ENCODE measurements around the gene PCDH1.

Gene PCDH1

DNA sequence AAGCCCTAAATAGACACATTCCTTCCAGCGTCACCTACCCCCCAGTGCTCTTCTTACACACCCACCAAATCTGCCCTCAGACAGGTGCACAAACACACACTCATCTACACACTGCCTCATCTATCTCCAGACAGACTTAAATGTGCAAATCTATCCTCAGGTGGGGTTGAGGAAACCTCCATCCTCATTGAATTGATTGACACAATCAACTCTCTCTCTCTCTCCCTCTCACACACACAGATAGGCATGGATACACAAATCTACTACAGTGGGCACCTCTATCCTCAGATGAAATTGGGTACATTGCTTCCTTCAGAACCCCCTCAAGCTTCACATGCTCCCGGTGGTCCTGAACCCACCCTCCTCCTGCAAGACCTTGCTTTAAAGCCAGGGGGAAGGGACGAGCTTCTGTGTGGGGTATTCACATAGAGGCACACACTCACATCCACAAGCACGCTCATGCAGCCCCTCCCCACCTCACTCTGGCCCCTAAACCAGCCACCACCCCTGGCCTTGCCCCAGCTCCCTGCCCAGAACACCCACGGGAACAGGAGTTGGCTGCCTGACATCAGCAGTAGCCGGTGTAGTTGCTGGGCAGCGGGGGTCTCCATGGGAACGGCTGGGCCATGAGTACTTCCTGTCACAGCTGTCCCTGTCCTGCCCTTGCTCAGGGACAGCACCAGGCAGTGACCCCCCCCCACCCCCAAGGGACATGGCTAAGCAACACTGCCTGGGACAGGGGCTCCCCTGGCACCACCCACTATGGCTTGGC is 22.8 kb downstream of the PCDH1 start:
- H3K4me3 ChIP-seq (ENCODE audit: low read depth, low read length, poor library complexity, severe bottlenecking), result no peak overlapping the region
- H3K27me3 ChIP-seq (ENCODE audit: insufficient read depth, low read length), result no peaks in the 10 kb centered on the region
- H3K36me3 ChIP-seq (ENCODE audit: insufficient read depth, low read length), result no peaks in the 10 kb centered on the region
- TF ChIP-seq CTCF (IDR thresholded peaks at IDR 0.05; ENCODE audit: low read length) (no peak), EZH2 (IDR thresholded peaks at IDR 0.05; ENCODE audit: borderline replicate concordance, low read length) (no peak)
- no peak overlapping the region for H2AFZ ChIP-seq (ENCODE audit: low read length)
- H3K4me2 ChIP-seq (ENCODE audit: low read length), result no peak overlapping the region
- H3K9me3 ChIP-seq (ENCODE audit: low read length), result no peaks in the 10 kb centered on the region
- H3K9ac ChIP-seq (ENCODE audit: low read length), result no peak overlapping the region
- H3F3A ChIP-seq (ENCODE audit: insufficient read depth, low read length), result no peaks in the 10 kb centered on the region
- no peaks in the 10 kb centered on the region for H3K4me1 ChIP-seq (ENCODE audit: insufficient read depth, low read length, severe bottlenecking)
- H3K27ac ChIP-seq (ENCODE audit: low read depth, low read length, poor library complexity, severe bottlenecking), result no peak overlapping the region
- no peaks in the 10 kb centered on the region for H3K9me2 ChIP-seq (ENCODE audit: low read depth, low read length)
- H3K79me2 ChIP-seq (ENCODE audit: insufficient read depth, low read length), result no peaks in the 10 kb centered on the region
- no peaks in the 10 kb centered on the region for H4K20me1 ChIP-seq (ENCODE audit: insufficient read depth, low read length)

GRCh38 chr5:141853895-141854626 is 24.1 kb downstream of the PCDH1 start:
- Histone ChIP-seq H3K9ac (ENCODE audit: low read length) (no peak overlapping the region), H2AFZ (ENCODE audit: low read length) (no peak overlapping the region), H3K79me2 (ENCODE audit: insufficient read depth, low read length) (no peaks in the 10 kb centered on the region), H3F3A (ENCODE audit: insufficient read depth, low read length) (no peaks in the 10 kb centered on the region), H3K27ac (ENCODE audit: low read depth, low read length, poor library complexity, severe bottlenecking) (no peak overlapping the region), H3K4me2 (ENCODE audit: low read length) (no peak overlapping the region), H3K4me3 (ENCODE audit: low read depth, low read length, poor library complexity, severe bottlenecking) (no peak overlapping the region), H3K9me2 (ENCODE audit: low read depth, low read length) (no peaks in the 10 kb centered on the region), H4K20me1 (ENCODE audit: insufficient read depth, low read length) (no peaks in the 10 kb centered on the region), H3K4me1 (ENCODE audit: insufficient read depth, low read length, severe bottlenecking) (peaks cover 4% of the 10 kb centered on the region), H3K36me3 (ENCODE audit: insufficient read depth, low read length) (no peaks in the 10 kb centered on the region), H3K27me3 (ENCODE audit: insufficient read depth, low read length) (no peaks in the 10 kb centered on the region), H3K9me3 (ENCODE audit: low read length) (no peaks in the 10 kb centered on the region)
- TF ChIP-seq EZH2 (IDR thresholded peaks at IDR 0.05; ENCODE audit: borderline replicate concordance, low read length) (no peak), CTCF (IDR thresholded peaks at IDR 0.05; ENCODE audit: low read length) (no peak)

DNA sequence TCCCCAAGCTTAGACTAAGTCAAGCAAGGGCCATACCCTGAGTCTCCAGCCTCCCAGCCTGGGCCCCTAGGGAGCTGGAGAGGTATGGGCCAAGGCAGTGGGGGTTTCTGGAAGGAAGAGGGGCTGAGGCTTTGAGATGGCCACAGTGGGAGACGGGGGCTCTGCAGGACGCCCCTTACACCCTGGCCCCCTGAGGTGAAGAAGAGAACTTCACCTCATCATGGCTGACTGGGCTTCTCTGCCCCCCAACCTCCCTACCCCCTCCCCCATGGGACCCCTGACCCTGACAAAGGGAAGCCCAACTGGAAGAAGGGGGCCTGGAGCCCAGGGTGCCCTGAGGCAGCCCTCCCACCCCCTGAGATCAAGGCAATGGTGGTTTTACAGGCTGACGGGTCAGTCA is 25.8 kb downstream of the PCDH1 start:
- Histone ChIP-seq H2AFZ (ENCODE audit: low read length) (no peak overlapping the region), H3K9ac (ENCODE audit: low read length) (no peak overlapping the region), H3K27me3 (ENCODE audit: insufficient read depth, low read length) (no peaks in the 10 kb centered on the region), H3K79me2 (ENCODE audit: insufficient read depth, low read length) (no peaks in the 10 kb centered on the region), H3K36me3 (ENCODE audit: insufficient read depth, low read length) (no peaks in the 10 kb centered on the region), H3K4me3 (ENCODE audit: low read depth, low read length, poor library complexity, severe bottlenecking) (no peak overlapping the region), H3K4me2 (ENCODE audit: low read length) (no peak overlapping the region), H3K27ac (ENCODE audit: low read depth, low read length, poor library complexity, severe bottlenecking) (no peak overlapping the region), H3F3A (ENCODE audit: insufficient read depth, low read length) (no peaks in the 10 kb centered on the region), H3K4me1 (ENCODE audit: insufficient read depth, low read length, severe bottlenecking) (peaks cover 6% of the 10 kb centered on the region), H3K9me2 (ENCODE audit: low read depth, low read length) (no peaks in the 10 kb centered on the region), H3K9me3 (ENCODE audit: low read length) (no peaks in the 10 kb centered on the region), H4K20me1 (ENCODE audit: insufficient read depth, low read length) (no peaks in the 10 kb centered on the region)
- TF ChIP-seq EZH2 (IDR thresholded peaks at IDR 0.05; ENCODE audit: borderline replicate concordance, low read length), result no peak
- no peak for TF ChIP-seq CTCF (IDR thresholded peaks at IDR 0.05; ENCODE audit: low read length)

Data from OCI-LY1 (cell line).